ENCODE data around the gene BTBD3.

The BTBD3 gene

GRCh38 chr20:11890331-11891076 is 27.2 kb upstream of the BTBD3 start:
- peak overlapping the region; percentile 92 for H3K27ac ChIP-seq
- no peak for TF ChIP-seq ZFX (IDR thresholded peaks at IDR 0.05; ENCODE audit: borderline replicate concordance)
- TF ChIP-seq, protein P1, sequence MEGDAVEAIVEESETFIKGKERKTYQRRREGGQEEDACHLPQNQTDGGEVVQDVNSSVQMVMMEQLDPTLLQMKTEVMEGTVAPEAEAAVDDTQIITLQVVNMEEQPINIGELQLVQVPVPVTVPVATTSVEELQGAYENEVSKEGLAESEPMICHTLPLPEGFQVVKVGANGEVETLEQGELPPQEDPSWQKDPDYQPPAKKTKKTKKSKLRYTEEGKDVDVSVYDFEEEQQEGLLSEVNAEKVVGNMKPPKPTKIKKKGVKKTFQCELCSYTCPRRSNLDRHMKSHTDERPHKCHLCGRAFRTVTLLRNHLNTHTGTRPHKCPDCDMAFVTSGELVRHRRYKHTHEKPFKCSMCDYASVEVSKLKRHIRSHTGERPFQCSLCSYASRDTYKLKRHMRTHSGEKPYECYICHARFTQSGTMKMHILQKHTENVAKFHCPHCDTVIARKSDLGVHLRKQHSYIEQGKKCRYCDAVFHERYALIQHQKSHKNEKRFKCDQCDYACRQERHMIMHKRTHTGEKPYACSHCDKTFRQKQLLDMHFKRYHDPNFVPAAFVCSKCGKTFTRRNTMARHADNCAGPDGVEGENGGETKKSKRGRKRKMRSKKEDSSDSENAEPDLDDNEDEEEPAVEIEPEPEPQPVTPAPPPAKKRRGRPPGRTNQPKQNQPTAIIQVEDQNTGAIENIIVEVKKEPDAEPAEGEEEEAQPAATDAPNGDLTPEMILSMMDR (IDR thresholded peaks at IDR 0.05), result no peak

GRCh38 chr20:11891077-11891775 is 26.5 kb upstream of the BTBD3 start:
- H3K27ac ChIP-seq, result peak overlapping the region; percentile 92
- TF ChIP-seq ZFX (IDR thresholded peaks at IDR 0.05; ENCODE audit: borderline replicate concordance), result no peak
- TF ChIP-seq, protein P1 (IDR thresholded peaks at IDR 0.05), result no peak

DNA sequence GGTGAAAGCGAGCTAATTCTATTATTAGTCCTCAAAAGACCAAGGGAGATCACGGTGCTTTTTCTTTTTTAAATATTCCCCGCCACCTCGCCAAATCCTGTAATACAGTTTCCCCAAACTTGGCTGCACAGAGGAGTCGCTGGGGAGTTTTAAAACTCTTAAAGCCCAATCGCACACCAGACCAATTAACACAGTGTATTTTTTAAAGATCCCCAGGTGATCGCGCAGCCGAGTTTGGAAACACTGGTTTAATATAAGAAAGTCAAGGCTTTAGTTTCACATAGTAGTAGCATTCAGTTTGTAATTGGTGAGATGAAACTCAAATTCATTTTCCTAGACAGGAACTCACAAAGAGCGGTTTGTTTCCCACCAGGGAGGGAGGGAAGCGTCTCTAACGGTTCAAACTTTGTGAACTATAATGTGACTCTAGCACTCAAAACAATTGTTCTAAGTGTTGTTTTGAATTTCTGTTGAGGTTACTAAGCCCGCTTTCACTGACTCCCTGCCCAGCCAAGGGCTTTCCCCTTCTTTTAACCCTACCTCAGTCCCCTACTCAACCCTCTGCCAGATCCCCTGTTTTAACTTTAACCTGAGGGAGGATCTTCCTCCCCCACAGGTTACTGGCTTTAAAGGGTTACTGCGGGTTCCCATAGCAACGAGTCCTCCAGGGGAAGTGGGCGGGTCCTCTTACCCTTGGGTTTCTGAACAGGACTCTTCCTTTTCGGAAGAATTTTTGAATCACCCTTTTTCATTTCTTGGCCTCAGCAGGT is 25.7 kb upstream of the BTBD3 start:
- TF ChIP-seq, protein P1 (IDR thresholded peaks at IDR 0.05), result no peak
- no peak for TF ChIP-seq ZFX (IDR thresholded peaks at IDR 0.05; ENCODE audit: borderline replicate concordance)
- peak overlapping the region; percentile 92 for H3K27ac ChIP-seq

- TF ChIP-seq, protein P1 (IDR thresholded peaks at IDR 0.05), result no peak
- no peak for TF ChIP-seq ZFX (IDR thresholded peaks at IDR 0.05; ENCODE audit: borderline replicate concordance)
Observed at GRCh38 chr20:11894062-11894461, 23.6 kb upstream of the BTBD3 start.

GRCh38 chr20:11895861-11896387 is 21.8 kb upstream of the BTBD3 start:
- TF ChIP-seq, protein P1 (IDR thresholded peaks at IDR 0.05), result no peak
- TF ChIP-seq ZFX (IDR thresholded peaks at IDR 0.05; ENCODE audit: borderline replicate concordance), result no peak

More at GRCh38 chr20:11894062-11894461, 23.6 kb upstream of the BTBD3 start:
- H3K27ac ChIP-seq, result no peak overlapping the region

DNA sequence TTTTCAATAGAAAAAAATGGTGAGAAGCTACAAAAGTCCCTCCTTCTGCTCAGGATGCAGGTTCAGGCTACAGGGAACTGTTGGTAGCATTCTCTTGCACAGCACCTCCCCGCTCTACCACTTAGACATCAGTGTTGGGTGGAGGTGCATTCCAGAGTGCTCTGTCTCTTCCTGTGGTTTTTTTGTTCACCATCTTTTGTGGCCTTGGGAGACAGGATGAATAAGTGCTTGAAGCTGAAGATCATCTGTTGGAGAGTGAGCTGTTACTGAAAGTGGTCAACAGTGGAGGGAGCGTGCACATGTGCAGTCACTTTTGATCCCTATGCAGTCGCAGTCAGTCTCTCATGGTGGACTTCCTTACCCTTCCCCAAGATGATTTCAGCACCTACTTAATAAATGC is 16.6 kb upstream of the BTBD3 start:
- H3K27ac ChIP-seq, result no peak overlapping the region

More at GRCh38 chr20:11895861-11896387, 21.8 kb upstream of the BTBD3 start:
- no peak overlapping the region for H3K27ac ChIP-seq

More for the DNA sequence above, 16.6 kb upstream of the BTBD3 start:
- TF ChIP-seq ZFX (IDR thresholded peaks at IDR 0.05; ENCODE audit: borderline replicate concordance), result no peak
- TF ChIP-seq, protein P1 (IDR thresholded peaks at IDR 0.05), result no peak

All from 22Rv1 (cell line).